ENCODE measurements around the gene SPINT3. TPM values are rescaled to one million over a fixed set of nuclear protein-coding genes. Genes with fewer than 3 reads are reported as not detected.

SPINT3 gene
- total and polyA plus RNA-seq, 10 of the 15 experiments (the other 5 are each of a cell fraction or from before 2014, with no cell fraction given), result not detected

- ChIA-PET RAD21 (ENCODE audit: unreplicated experiment) (no interaction called here), CTCF (interaction anchor here (1.2 kb wide), 1 partner anchor 74 kb away, joined by 4 read pairs; no protein-coding TSS in a partner anchor), POLR2A (no interaction called here), SMC1A (ENCODE audit: uncharacterized antibody, unreplicated experiment) (interaction anchor here (0.6 kb wide), 1 partner anchor 236 kb away, joined by 3 read pairs; no protein-coding TSS in a partner anchor)
- H4K20me1 ChIP-seq (ENCODE audit: control insufficient read depth, insufficient read depth), result no peaks in the 10 kb centered on the region
- H3K9ac ChIP-seq (ENCODE audit: control insufficient read depth, insufficient read depth, low read length), result no peak overlapping the region
- H3K27me3 ChIP-seq (replicated peaks in 1 of 2; ENCODE audit: control insufficient read depth in 2 of 2, insufficient read depth in 2 of 2, low read length in 1 of 2), result no peaks in the 10 kb centered on the region; a peak in 1 of 4 replicates
- BruUV-seq (replicated peaks), result no TSS peak
- no peaks in the 10 kb centered on the region for H3K4me1 ChIP-seq (ENCODE audit: control insufficient read depth, insufficient read depth, low read length)
- in situ Hi-C loops (cut with MboI) (no loop called here), intact Hi-C loops (cut with micrococcal nuclease; ENCODE audit: unreplicated experiment) (no loop called here)
- WGBS (ENCODE audit: insufficient coverage, insufficient replicate concordance, low lambda C conversion rate, missing lambda C conversion rate), result 0% methylated on average over 2 of the region's 2 CpGs
- TF ChIP-seq NFXL1 (IDR thresholded peaks at IDR 0.05; ENCODE audit: borderline replicate concordance) (no peak), BHLHE40 (IDR thresholded peaks at IDR 0.05; ENCODE audit: borderline replicate concordance in 1 of 2, low read depth in 2 of 2, low read length in 1 of 2) (no peak), ASH2L (IDR thresholded peaks at IDR 0.05; ENCODE audit: borderline replicate concordance, low read depth) (no peak), E2F8 (IDR thresholded peaks at IDR 0.05; ENCODE audit: low read depth, partially characterized antibody) (no peak)
- H3K36me3 ChIP-seq (ENCODE audit: control insufficient read depth in 2 of 2, insufficient read depth in 2 of 2, low read length in 1 of 2), result no peaks in the 10 kb centered on the region
- no peak overlapping the region for H3K4me3 ChIP-seq
- FAIRE-seq (no peak), ATAC-seq (no peak), DNase-seq (ENCODE audit: low read depth, low spot score) (no peak)
- H2AFZ ChIP-seq (ENCODE audit: control insufficient read depth, low read depth, low read length), result no peak overlapping the region
- no peak overlapping the region for H3K4me2 ChIP-seq (ENCODE audit: control insufficient read depth, insufficient read depth)
- no peaks in the 10 kb centered on the region for H3K79me2 ChIP-seq (ENCODE audit: control insufficient read depth, insufficient read depth, low read length)
- no peaks in the 10 kb centered on the region for H3K9me3 ChIP-seq (replicated peaks; ENCODE audit: control insufficient read depth, insufficient read depth, low read length)
- H3K27ac ChIP-seq (ENCODE audit: control insufficient read depth, insufficient read depth), result no peak overlapping the region
These were observed 2.9 kb upstream of the SPINT3 start for GRCh38 chr20:45518282-45518681.

Data from GM12878 (cell line).